OCI-LY3 (cell line): ENCODE data around the gene B3GALT6.
"Not testable (repeated sequence)": the region's sequence is repeated elsewhere in the genome, so short reads cannot be mapped to it uniquely, and the experiment has no call there.

ENCODE experiments used
- H2AFZ ChIP-seq: fragments of 200-600, 300-600 bp; shearing (Covaris generic); 2 replicates; pipeline ENCODE4 v1.6.0; 2014; ENCODE audit warnings: antibody characterized with exemption, low read depth, low read length
- H3K27ac ChIP-seq: fragments of 200-600, 300-600 bp; sonication (generic); 2 replicates; pipeline ENCODE4 v1.5.1; 2014; ENCODE audit warnings: mild to moderate bottlenecking, low read length, moderate library complexity, mixed read lengths
- H3K27me3 ChIP-seq: fragments of 200-600, 300-600 bp; sonication (generic); 2 replicates; pipeline ENCODE4 v1.6.1; 2014; ENCODE audit warnings: low read depth, low read length, mixed read lengths
- H3K36me3 ChIP-seq: fragments of 200-600, 300-600 bp; sonication (generic); replicated peaks from 2 replicates; pipeline ENCODE3; 2014; ENCODE audit warnings: low read depth, low read length, mixed read lengths
- H3K4me1 ChIP-seq: fragments of 300-600, 200-600 bp; sonication (generic); 2 replicates; pipeline ENCODE4 v1.6.1; 2014; ENCODE audit warnings: low read length, mixed read lengths
- H3K4me2 ChIP-seq: fragments of 200-600, 300-600 bp; sonication (generic); 2 replicates; pipeline ENCODE4 v1.6.1; 2014; ENCODE audit warnings: low read length, mixed read lengths
- H3K4me3 ChIP-seq: fragments of 300-600, 200-600 bp; sonication (generic); 2 replicates; pipeline ENCODE4 v1.5.1; 2014; ENCODE audit warnings: antibody characterized with exemption, mild to moderate bottlenecking, low read length, moderate library complexity
- H3K79me2 ChIP-seq: fragments of 300-600, 200-600 bp; shearing (Covaris generic); 2 replicates; pipeline ENCODE4 v1.6.1; 2014; ENCODE audit warnings: mild to moderate bottlenecking, low read length, mixed read lengths
- H3K9ac ChIP-seq: fragments of 300-600, 200-600 bp; shearing (Covaris generic); 2 replicates; pipeline ENCODE4 v1.6.0; 2014; ENCODE audit warnings: mild to moderate bottlenecking, low read length, moderate library complexity
- H3K9me3 ChIP-seq: fragments of 200-600, 300-600 bp; shearing (Covaris generic); 2 replicates; pipeline ENCODE4 v1.6.1; 2014; ENCODE audit warnings: low read length, mixed read lengths; ENCODE audit not compliant: insufficient read depth
- H4K20me1 ChIP-seq: fragments of 200-600, 300-600 bp; sonication (generic); 2 replicates; pipeline ENCODE4 v1.6.1; 2016; ENCODE audit warnings: low read length, mixed read lengths; ENCODE audit not compliant: insufficient read depth
- EZH2phosphoT487 ChIP-seq: fragments of 200-600 bp; shearing (Covaris generic); IDR thresholded peaks from 2 replicates; pipeline ENCODE4 v1.6.1; 2018; ENCODE audit warnings: antibody characterized with exemption, mixed run types, low read depth
- TF ChIP-seq, protein P1 (sequence below): fragments of 200-600, 300-600 bp; sonication (generic); IDR thresholded peaks from 2 replicates; pipeline ENCODE4 v1.5.1; 2014; ENCODE audit warnings: antibody characterized with exemption, low read length, low read depth

Gene B3GALT6

DNA sequence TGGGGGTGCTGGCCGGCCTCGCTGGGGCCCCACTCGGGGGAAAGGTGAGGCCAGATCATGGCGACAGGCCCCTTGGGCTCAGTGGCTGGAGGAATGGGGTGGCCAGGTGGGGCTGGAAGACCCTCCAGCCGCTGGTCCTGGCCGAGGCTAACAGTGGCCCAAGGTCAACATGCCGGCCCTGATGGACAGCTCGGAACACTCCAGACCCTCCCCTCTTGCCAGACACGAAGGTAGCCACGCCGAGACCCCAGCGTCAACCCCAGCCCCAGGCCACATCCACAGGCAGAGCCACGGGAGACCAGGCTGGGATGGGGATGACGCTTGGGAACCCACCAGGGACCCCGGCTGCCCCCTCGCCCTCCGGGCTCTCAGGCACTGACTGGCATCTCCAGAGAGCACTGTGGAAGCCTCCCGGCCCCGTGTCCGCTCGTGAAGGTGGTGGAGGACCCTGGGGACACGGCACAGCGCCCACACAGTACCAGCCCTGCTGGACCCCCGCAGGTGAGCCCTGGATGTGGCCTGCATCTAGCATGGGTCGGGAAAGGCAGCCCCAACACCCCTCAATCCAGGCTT lies 15.4 kb downstream of the B3GALT6 start:
- Histone ChIP-seq H3K79me2 (no peaks in the 10 kb centered on the region), H3K4me2 (no peak overlapping the region), H3K27ac (no peak overlapping the region), H3K9ac (no peak overlapping the region), H3K27me3 (no peaks in the 10 kb centered on the region), H3K4me1 (peaks cover 16% of the 10 kb centered on the region), H3K36me3 (no peaks in the 10 kb centered on the region), H3K9me3 (no peaks in the 10 kb centered on the region), H4K20me1 (0 out of 2 replicates have a peak, but pooled peaks cover 6% of the 10 kb centered on the region), H3K4me3 (no peak overlapping the region), H2AFZ (no peak overlapping the region)
- no peak for TF ChIP-seq EZH2phosphoT487
- TF ChIP-seq, protein P1, sequence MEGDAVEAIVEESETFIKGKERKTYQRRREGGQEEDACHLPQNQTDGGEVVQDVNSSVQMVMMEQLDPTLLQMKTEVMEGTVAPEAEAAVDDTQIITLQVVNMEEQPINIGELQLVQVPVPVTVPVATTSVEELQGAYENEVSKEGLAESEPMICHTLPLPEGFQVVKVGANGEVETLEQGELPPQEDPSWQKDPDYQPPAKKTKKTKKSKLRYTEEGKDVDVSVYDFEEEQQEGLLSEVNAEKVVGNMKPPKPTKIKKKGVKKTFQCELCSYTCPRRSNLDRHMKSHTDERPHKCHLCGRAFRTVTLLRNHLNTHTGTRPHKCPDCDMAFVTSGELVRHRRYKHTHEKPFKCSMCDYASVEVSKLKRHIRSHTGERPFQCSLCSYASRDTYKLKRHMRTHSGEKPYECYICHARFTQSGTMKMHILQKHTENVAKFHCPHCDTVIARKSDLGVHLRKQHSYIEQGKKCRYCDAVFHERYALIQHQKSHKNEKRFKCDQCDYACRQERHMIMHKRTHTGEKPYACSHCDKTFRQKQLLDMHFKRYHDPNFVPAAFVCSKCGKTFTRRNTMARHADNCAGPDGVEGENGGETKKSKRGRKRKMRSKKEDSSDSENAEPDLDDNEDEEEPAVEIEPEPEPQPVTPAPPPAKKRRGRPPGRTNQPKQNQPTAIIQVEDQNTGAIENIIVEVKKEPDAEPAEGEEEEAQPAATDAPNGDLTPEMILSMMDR, result no peak

DNA sequence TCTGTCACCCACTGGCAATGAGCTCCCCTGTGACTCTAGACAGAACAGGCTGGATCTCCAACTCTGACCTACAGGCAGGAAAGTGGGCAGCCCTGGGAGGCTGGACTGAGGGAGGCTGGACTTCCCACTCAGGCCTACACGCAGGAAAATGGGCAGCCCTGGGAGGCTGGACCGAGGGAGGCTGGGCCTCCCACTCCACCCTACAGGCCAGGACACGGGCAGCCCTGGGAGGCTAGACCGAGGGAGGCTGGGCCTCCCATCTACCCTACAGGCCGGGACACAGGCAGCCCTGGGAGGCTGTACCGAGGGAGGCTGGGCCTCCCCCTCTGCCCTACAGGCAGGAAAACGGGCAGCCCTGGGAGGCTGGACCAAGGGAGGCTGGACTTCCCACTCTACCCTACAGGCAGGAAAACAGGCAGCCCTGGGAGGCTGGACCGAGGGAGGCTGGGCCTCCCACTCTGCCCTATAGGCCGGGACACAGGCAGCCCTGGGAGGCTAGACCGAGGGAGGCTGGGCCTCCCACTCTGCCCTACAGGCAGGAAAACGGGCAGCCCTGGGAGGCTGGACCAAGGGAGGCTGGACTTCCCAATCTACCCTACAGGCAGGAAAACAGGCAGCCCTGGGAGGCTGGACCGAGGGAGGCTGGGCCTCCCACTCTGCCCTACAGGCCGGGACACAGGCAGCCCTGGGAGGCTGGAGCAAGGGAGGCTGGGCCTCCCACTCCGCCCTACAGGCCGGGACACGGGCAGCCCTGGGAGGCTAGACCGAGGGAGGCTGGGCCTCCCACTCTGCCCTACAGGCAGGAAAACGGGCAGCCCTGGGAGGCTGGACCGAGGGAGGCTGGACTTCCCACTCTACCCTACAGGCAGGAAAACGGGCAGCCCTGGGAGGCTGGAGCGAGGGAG lies 16.2 kb downstream of the B3GALT6 start:
- H3K36me3 ChIP-seq, H3K4me3 ChIP-seq, H3K27me3 ChIP-seq, H3K4me2 ChIP-seq, H3K9ac ChIP-seq, H3K27ac ChIP-seq, H4K20me1 ChIP-seq, H3K9me3 ChIP-seq, H3K79me2 ChIP-seq, H2AFZ ChIP-seq: not testable (repeated sequence)
- peaks cover 16% of the 10 kb centered on the region for H3K4me1 ChIP-seq

DNA sequence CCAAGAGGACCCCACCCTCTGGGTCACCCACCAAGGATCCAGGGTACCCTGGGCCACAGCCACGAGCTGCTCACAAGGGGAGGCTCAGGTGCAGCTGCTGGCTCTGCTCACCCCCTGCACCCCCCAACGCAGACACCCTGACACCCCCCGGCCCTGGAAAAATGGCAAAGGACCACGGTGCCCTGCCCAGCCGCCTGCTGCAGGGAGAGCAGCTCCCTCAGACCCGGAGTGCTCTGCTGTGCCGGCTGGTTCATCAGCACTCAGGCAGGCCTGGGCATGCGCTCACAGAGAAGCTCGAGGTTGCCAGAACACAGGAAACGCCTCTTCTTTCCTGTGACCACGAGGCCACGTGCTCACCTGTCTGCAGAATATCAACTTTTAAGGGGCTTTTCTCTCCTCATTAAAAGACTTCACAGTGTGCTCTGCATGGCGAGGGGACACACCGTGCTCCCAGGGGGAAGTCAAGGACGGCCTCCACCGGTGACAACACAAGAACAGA lies 18.8 kb downstream of the B3GALT6 start:
- Histone ChIP-seq H3K4me1 (peaks cover 16% of the 10 kb centered on the region), H3K36me3 (peaks cover 12% of the 10 kb centered on the region), H3K9ac (peak overlapping the region; percentile 19; the same call in 1 of the 2 replicates), H3K4me3 (no peak overlapping the region), H2AFZ (no peak overlapping the region), H3K9me3 (no peaks in the 10 kb centered on the region), H3K27ac (peak overlapping the region; percentile 59), H3K4me2 (peak overlapping the region; percentile 33; the same call in 1 of the 2 replicates), H3K27me3 (no peaks in the 10 kb centered on the region), H3K79me2 (no peaks in the 10 kb centered on the region), H4K20me1 (0 out of 2 replicates have a peak, but pooled peaks cover 6% of the 10 kb centered on the region)
- TF ChIP-seq EZH2phosphoT487, result no peak
- TF ChIP-seq, protein P1, result no peak

DNA sequence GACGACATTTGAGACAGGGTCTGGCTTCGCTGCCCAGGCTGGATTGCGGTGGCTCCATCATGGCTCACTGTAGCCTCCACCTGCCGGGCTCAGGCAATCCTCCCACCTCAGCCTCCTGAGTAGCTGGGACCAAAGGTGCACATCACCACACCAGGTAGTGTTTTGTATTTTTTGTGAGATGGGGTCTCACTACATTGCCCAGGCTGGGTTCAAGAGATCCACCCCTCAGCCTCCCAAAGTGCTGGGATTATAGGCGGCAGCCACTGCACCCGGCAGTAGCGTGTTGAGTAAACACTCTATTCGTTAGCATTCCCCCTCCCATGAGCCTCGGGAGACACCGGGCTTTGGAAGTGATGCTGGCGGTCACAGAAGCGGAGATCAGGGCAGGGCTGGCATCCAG lies 21.3 kb downstream of the B3GALT6 start:
- H3K4me1 ChIP-seq, result peaks cover 16% of the 10 kb centered on the region

More for the DNA sequence above, 21.3 kb downstream of the B3GALT6 start:
- Histone ChIP-seq H3K27me3 (no peaks in the 10 kb centered on the region), H3K4me2 (no peak overlapping the region), H3K9me3 (no peaks in the 10 kb centered on the region), H3K9ac (no peak overlapping the region), H3K36me3 (peaks cover 21% of the 10 kb centered on the region), H3K79me2 (0 out of 2 replicates have a peak, but pooled peaks cover under 1% of the 10 kb centered on the region), H3K27ac (no peak overlapping the region), H4K20me1 (0 out of 2 replicates have a peak, but pooled peaks cover 6% of the 10 kb centered on the region), H2AFZ (no peak overlapping the region), H3K4me3 (no peak overlapping the region)
- TF ChIP-seq, protein P1, result no peak
- no peak for TF ChIP-seq EZH2phosphoT487
